ENCODE data around the gene TTC16. TPM values are rescaled to one million over a fixed set of nuclear protein-coding genes. Genes with fewer than 3 reads are reported as not detected.

Gene TTC16
- polyA plus RNA-seq, 5 donors: 0.50 to 1.4 (median 0.82) TPM

DNA sequence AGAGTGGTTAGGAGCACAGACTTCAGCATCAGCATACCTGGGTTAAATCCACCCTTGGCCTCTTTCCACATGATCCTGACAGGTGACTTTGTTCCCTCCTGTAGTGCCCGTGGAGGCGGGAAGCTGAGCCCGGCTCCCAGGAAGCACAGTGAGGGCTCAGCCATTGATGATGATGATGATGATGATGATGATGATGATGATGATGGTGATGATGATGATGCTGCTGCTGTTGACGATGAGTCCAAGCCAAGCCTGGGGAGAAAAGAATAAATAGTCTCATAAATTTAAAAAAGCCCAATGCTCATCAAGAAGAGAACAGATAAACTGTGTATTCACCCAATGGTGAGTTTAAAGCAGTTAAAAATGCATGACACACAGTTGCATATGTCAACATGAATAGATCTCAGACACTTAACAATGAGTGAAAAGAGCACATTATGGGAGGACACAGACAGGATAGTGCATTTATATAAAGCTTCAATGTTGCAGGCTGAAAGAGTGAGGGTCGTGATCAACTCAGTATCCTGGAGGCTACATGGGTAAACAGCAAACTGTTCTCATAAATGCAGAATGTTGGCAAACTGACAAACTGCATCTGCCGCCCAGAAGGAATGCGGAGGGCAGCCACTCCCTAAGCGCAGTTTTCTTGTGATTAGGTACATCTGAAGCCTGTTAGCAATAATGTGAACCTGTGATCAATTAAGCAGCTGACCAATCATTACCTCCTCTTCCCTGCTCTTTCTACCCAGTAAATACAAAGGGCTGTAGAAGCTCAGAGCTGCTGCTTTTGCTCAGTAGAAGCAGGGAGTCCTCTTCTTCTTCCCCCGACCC, 20.8 kb upstream of the TTC16 start:
- peak in 1 of 2 donors; percentile 20 for DNase-seq

DNA sequence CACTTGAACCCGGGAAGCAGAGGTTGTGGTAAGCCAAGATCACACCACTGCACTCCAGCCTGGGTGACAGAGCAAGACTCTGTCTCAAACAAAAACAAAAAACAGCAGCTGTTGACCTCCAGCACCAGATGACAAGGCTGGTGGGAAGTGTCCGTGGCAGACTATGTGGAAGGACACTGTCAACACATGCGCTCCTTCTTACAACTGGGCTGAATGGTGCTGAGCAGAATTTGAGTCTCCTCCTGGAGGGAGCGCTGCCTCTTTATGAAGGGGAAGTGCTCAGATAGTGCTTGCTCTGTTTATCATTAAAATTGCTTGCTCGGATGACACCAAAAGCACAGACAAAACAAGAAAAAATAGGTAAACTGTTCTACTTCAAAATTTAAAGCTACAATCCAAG, 18.3 kb upstream of the TTC16 start:
- no peak for DNase-seq

DNA sequence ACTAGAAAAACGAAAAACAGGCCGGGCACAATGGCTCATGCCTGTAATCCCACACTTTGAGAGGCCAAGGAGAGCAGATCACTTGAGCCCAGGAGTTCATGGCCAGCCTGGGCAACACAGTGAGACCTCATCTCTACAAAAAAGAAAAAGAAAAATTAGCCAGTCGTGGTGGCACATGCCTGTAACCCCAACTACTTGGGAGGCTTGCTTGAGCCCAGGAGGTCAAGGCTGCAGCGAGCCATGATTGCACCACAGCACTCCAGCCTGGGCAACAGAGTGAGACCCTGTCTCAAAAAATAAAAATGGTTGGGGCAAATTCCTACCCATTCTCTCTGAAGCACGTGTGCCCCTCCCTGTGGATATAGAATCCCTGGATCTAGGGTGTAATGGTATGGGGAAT, 17.5 kb upstream of the TTC16 start:
- no peak for DNase-seq

GRCh38 chr9:127698985-127699670, 16.8 kb upstream of the TTC16 start:
- DNase-seq: peak; percentile 91 to 94

DNA sequence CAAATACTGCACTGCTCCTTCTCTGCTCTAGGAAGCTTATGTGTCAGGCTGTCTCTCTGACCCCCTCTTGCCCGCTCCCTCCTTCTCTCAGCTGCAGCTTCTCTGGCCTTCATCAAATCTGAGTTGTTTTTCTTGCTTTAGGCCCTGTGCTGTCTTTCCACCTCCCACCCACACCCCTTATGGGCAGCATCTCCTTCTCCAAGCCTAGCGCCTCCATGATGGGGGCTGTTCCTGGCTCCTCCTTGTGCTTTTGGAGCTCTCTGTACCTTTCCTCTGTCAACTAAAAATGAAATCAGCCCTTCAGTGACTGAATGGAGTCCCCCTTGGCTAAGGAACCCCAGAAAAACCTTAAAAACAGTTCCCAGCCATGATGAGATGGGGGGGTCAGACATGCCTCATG, 15.7 kb upstream of the TTC16 start:
- DNase-seq: no peak

GRCh38 chr9:127700594-127701255, 15.2 kb upstream of the TTC16 start:
- no peak for DNase-seq

DNA sequence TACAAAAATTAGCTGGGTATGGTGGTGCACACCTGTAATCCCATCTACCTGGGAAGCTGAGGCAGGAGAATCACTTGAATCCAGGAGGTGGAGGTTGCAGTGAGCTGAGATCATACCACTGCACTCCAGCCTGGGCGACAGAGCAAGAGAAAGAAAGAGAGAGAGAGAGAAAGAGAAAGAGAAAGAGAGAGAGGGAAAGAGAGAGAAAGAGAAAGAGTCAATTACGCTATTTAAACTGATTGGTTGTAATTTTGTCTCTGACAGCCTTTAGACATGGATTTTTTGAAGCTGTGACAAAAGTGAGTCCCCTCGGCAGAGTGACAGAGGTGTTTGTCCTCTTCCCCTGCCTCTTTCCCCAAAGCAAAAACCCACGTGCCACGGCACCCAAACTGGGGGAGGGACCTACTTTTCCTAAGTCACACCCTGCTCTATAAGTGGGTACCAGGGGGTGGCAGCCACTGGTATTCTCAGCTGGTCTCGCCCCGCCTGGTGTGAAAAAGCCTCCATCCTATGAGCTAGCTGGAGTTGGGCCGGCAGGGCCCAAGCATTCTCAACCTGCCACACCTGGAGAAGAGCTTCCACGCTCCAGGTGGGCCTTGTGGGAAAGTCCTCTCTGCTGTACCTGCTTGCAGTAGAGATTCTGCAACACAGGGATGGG, 12.5 kb upstream of the TTC16 start:
- no peak for DNase-seq

GRCh38 chr9:127705577-127706379, 10.1 kb upstream of the TTC16 start:
- DNase-seq: no peak

GRCh38 chr9:127706836-127707241, 9.0 kb upstream of the TTC16 start, which contains the start of gene CFAP157:
TSS of gene CFAP157 (plus strand) at chr9:127706988. CDS start at chr9:127707032, 44 bp downstream.
- DNase-seq: no peak

DNA sequence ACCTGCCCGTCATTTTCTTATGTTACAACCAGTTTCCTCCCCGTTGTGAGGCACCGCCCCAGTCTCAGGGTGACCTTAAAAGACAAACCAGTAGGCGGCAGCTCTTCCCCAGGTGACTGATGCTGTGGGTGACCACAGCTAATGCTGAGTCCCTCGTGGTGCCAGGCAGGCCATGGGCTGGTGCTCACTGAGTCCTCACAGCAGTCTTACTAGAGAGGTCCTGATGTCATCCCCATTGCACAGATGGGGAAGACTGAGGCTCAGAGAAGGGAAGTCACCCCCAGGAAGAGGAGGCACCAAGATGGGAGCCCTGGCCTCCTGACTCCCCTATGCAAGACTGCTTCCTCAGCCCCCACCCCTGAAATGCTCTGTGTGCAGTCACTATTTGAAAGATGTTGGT, 8.1 kb upstream of the TTC16 start:
- no peak for DNase-seq

GRCh38 chr9:127708952-127709587, 6.8 kb upstream of the TTC16 start:
- DNase-seq: no peak

GRCh38 chr9:127710204-127710783, 5.6 kb upstream of the TTC16 start:
- DNase-seq: no peak

GRCh38 chr9:127711226-127711701, 4.6 kb upstream of the TTC16 start:
- no peak for DNase-seq

DNA sequence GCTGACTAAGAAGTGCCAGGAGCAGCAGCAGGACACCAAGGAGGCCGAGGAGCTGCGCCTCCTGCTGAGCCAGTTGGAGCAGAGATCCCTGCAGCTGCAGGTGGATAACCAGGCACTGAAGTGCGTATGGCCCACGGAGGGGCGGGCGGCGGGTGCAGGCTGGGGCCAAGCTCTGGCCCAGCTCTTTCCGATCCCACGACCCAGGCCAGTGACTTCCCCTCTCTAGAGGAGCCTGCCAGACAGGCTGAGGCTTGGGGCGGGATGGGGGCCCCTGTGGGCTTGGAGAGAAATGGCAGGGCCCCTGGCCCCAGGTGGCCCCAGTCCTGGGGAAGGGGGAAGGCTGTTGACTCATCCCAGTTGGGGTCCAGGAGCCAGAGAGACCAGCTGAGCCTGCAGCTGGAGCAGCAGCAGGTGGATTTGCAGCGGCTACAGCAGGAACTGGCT, 4.0 kb upstream of the TTC16 start:
- DNase-seq: no peak

- no peak for DNase-seq
Observed at GRCh38 chr9:127712371-127712770, 3.5 kb upstream of the TTC16 start.

- DNase-seq: no peak
Observed at GRCh38 chr9:127712867-127713266, 3.0 kb upstream of the TTC16 start.

DNA sequence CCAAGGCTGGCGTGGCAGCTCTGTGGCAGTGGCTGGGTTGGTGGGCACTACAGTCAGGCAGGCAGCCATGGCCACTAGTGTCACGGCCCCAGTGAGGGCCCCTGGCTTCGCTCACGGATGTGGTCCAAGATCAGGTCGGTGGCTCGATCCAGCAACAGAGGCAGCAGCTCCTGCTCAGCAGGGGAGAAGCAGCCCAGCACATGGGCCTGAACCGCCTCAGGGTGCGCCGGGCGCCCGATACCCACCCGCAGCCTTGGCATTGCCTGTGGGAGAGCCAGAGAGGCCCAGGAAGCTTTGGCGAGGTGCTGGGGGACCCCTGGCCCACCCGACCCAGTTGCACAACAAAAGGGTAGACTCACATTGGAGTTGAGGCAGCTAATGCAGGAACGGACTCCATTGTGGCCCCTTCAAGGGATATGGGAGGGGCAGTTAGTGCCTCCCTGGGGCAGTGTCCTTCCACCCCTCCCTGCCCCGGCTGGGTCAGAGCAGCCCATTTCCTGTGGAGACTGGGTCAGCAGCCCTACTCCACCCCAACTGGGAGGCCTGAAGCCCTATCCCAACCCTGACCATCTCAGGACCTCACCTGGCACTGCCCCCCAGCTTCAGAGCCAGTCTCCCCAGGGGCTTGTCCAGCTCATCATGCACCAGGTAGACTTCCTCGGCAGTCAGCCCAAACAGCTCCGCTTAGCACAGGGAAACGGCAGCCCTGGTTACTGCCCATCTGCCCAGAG, 1.7 kb upstream of the TTC16 start:
- no peak for DNase-seq

DNA sequence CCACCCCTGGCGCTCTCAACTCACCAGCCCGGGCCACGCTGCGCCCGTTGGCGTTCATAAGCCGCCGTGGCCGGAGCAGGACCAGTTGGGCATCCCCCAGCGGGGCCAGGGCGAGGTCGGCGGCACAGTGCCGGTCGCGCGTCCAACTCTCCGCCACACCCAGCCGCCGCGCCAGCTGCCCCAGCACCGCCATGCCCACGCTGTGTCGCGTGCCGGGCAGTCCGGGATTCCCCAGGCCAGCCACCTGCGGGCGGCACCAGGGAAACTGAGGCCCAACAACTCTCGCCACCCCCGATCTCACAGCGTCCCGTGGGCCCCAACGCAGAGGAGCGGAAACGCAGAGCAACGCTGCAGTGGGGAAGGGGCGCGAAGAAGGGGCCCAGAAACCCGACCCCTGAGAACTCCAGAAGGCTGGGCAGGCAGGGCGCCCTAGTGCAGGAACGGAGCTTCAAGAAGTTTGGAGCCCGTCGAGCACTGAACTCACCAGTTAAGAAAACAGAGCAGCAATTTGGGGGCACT, 869 bp upstream of the TTC16 start:
- DNase-seq: no peak

DNA sequence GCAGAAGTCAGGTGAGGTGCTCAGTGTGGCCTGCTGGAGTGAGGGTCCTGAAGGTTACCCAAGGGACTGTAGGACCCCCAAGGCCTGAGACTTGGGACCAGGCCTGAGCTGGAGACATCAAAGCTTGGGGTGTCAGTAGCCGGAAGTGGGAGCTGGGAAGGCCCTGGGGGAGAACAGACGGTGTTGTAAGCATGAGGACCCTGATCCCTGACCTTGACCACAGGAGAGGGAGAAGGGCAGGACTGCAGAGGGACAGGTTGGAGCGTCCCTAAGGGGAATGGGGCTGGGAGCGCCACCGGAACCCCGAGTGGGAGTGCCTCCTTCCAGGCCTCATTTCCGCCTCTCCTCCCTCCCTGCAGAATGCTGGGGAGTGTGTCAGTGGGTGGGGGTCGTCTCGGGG, 533 bp downstream of the TTC16 start:
- no peak for DNase-seq

Data from right lung (tissue), 5 donors.